SU-DHL-6 (cell line): ENCODE measurements around the gene PIGB.
"Not testable (repeated sequence)": the region's sequence is repeated elsewhere in the genome, so short reads cannot be mapped to it uniquely, and the experiment has no call there.

Experiments
- EZH2phosphoT487 ChIP-seq: fragments of 200-600 bp; sonication (generic), shearing (Covaris generic); conservative IDR thresholded peaks from 2 replicates; pipeline ENCODE4 v1.6.1; 2018; ENCODE audit warnings: mild to moderate bottlenecking, antibody characterized with exemption, low read length, moderate library complexity, mixed read lengths
- TF ChIP-seq, protein P1 (sequence below): fragments of 200-600 bp; sonication (generic); IDR thresholded peaks from one replicate; pipeline ENCODE4 v1.5.1; 2017; ENCODE audit warnings: antibody characterized with exemption, mild to moderate bottlenecking, low read length, moderate library complexity; ENCODE audit not compliant: insufficient read depth, poor library complexity, severe bottlenecking

DNA sequence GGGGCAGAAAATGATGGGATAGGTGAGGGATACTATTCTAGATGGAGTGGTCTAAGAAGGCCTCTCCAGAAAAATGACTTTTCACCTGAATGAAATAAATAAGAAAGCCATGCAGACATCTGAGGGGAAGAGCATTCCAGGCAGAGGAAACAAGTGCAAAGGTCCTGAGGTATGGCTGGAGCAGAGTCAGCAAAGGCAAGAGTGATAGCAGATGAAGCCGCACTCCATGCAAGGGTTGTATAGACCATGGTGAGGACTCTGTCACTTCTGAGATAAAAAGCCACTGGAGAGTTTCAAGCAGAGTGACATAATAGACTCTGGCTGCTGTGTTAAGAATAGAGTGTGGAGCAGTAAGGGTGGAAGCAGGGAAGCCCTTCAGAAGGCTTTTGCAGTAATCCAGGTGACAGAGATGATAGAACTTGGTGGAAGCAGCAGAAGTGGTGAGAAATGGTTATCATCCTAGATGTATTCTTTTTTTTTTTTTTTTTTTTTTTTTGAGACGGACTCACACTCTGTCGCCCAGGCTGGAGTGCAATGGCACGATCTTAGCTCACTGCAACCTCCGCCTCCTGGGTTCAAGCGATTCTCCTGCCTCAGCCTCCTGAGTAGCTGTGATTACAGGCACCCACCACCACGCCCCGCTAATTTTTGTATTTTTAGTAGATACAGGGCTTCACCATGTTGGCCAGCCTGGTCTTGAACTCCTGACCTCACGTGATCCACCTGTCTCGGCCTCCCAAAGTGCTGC lies 32.4 kb upstream of the PIGB start:
- TF ChIP-seq, protein P1, sequence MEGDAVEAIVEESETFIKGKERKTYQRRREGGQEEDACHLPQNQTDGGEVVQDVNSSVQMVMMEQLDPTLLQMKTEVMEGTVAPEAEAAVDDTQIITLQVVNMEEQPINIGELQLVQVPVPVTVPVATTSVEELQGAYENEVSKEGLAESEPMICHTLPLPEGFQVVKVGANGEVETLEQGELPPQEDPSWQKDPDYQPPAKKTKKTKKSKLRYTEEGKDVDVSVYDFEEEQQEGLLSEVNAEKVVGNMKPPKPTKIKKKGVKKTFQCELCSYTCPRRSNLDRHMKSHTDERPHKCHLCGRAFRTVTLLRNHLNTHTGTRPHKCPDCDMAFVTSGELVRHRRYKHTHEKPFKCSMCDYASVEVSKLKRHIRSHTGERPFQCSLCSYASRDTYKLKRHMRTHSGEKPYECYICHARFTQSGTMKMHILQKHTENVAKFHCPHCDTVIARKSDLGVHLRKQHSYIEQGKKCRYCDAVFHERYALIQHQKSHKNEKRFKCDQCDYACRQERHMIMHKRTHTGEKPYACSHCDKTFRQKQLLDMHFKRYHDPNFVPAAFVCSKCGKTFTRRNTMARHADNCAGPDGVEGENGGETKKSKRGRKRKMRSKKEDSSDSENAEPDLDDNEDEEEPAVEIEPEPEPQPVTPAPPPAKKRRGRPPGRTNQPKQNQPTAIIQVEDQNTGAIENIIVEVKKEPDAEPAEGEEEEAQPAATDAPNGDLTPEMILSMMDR = not testable (repeated sequence)
- not testable (repeated sequence) for TF ChIP-seq EZH2phosphoT487
